ENCODE results near the gene FREY1. TPM values are rescaled to one million over a fixed set of nuclear protein-coding genes. Genes with fewer than 3 reads are reported as not detected.

Gene FREY1
- total and polyA plus RNA-seq, 2 of the 8 experiments (the other 6 are each of a cell fraction or from before 2014, with no cell fraction given) = 0.32 to 1.1 TPM

DNA sequence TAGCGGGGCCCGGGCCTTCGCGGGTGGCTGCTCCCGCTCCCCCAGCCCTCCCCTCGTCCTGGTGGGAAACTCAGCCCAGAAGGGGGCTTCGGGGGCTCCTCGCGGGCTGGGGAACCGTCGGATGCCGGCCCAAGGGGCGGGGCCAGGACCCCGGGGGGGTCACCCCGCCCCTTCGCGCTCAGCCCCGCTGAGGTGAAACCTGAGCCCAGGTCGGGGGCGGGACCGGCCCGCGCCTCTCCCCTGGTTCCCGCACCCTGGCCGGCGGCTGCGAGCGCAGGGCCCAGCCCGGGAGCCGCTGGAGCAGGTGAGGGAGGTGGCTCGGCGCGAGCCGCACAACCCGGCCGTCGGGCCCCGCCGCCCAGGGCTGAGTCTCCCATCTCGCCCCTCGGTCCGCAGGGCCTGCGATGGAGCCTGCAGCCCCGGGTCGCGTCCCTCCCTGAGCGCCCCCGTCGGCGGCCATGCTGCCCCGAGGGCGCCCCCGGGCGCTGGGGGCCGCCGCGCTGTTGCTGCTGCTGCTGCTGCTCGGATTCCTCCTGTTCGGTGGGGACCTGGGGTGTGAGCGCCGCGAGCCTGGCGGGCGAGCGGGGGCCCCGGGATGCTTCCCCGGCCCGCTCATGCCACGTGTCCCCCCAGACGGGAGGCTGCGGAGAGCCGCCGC, 15.5 kb upstream of the FREY1 start, which contains the start of gene LARGE2 (continued):
- TF ChIP-seq KDM4A (IDR thresholded peaks at IDR 0.05; ENCODE audit: low read depth, low read length, severe bottlenecking) = peak; percentile 59
- peak; percentile 49; the same call in 1 of the 2 replicates for TF ChIP-seq PHF8 (conservative IDR thresholded peaks at IDR 0.05; ENCODE audit: low read depth, low read length)
- TF ChIP-seq, protein P1, sequence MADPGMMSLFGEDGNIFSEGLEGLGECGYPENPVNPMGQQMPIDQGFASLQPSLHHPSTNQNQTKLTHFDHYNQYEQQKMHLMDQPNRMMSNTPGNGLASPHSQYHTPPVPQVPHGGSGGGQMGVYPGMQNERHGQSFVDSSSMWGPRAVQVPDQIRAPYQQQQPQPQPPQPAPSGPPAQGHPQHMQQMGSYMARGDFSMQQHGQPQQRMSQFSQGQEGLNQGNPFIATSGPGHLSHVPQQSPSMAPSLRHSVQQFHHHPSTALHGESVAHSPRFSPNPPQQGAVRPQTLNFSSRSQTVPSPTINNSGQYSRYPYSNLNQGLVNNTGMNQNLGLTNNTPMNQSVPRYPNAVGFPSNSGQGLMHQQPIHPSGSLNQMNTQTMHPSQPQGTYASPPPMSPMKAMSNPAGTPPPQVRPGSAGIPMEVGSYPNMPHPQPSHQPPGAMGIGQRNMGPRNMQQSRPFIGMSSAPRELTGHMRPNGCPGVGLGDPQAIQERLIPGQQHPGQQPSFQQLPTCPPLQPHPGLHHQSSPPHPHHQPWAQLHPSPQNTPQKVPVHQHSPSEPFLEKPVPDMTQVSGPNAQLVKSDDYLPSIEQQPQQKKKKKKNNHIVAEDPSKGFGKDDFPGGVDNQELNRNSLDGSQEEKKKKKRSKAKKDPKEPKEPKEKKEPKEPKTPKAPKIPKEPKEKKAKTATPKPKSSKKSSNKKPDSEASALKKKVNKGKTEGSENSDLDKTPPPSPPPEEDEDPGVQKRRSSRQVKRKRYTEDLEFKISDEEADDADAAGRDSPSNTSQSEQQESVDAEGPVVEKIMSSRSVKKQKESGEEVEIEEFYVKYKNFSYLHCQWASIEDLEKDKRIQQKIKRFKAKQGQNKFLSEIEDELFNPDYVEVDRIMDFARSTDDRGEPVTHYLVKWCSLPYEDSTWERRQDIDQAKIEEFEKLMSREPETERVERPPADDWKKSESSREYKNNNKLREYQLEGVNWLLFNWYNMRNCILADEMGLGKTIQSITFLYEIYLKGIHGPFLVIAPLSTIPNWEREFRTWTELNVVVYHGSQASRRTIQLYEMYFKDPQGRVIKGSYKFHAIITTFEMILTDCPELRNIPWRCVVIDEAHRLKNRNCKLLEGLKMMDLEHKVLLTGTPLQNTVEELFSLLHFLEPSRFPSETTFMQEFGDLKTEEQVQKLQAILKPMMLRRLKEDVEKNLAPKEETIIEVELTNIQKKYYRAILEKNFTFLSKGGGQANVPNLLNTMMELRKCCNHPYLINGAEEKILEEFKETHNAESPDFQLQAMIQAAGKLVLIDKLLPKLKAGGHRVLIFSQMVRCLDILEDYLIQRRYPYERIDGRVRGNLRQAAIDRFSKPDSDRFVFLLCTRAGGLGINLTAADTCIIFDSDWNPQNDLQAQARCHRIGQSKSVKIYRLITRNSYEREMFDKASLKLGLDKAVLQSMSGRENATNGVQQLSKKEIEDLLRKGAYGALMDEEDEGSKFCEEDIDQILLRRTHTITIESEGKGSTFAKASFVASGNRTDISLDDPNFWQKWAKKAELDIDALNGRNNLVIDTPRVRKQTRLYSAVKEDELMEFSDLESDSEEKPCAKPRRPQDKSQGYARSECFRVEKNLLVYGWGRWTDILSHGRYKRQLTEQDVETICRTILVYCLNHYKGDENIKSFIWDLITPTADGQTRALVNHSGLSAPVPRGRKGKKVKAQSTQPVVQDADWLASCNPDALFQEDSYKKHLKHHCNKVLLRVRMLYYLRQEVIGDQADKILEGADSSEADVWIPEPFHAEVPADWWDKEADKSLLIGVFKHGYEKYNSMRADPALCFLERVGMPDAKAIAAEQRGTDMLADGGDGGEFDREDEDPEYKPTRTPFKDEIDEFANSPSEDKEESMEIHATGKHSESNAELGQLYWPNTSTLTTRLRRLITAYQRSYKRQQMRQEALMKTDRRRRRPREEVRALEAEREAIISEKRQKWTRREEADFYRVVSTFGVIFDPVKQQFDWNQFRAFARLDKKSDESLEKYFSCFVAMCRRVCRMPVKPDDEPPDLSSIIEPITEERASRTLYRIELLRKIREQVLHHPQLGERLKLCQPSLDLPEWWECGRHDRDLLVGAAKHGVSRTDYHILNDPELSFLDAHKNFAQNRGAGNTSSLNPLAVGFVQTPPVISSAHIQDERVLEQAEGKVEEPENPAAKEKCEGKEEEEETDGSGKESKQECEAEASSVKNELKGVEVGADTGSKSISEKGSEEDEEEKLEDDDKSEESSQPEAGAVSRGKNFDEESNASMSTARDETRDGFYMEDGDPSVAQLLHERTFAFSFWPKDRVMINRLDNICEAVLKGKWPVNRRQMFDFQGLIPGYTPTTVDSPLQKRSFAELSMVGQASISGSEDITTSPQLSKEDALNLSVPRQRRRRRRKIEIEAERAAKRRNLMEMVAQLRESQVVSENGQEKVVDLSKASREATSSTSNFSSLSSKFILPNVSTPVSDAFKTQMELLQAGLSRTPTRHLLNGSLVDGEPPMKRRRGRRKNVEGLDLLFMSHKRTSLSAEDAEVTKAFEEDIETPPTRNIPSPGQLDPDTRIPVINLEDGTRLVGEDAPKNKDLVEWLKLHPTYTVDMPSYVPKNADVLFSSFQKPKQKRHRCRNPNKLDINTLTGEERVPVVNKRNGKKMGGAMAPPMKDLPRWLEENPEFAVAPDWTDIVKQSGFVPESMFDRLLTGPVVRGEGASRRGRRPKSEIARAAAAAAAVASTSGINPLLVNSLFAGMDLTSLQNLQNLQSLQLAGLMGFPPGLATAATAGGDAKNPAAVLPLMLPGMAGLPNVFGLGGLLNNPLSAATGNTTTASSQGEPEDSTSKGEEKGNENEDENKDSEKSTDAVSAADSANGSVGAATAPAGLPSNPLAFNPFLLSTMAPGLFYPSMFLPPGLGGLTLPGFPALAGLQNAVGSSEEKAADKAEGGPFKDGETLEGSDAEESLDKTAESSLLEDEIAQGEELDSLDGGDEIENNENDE (IDR thresholded peaks at IDR 0.05; ENCODE audit: insufficient replicate concordance, low read length) = no peak
- no peak for TF ChIP-seq KDM5A (IDR thresholded peaks at IDR 0.05; ENCODE audit: low read length)
- TF ChIP-seq SP1 (IDR thresholded peaks at IDR 0.05; ENCODE audit: low read depth, low read length) = no peak
- no peak for TF ChIP-seq SAP30 (IDR thresholded peaks at IDR 0.05; ENCODE audit: insufficient read depth, insufficient replicate concordance, low read length)
- TF ChIP-seq, protein P2, sequence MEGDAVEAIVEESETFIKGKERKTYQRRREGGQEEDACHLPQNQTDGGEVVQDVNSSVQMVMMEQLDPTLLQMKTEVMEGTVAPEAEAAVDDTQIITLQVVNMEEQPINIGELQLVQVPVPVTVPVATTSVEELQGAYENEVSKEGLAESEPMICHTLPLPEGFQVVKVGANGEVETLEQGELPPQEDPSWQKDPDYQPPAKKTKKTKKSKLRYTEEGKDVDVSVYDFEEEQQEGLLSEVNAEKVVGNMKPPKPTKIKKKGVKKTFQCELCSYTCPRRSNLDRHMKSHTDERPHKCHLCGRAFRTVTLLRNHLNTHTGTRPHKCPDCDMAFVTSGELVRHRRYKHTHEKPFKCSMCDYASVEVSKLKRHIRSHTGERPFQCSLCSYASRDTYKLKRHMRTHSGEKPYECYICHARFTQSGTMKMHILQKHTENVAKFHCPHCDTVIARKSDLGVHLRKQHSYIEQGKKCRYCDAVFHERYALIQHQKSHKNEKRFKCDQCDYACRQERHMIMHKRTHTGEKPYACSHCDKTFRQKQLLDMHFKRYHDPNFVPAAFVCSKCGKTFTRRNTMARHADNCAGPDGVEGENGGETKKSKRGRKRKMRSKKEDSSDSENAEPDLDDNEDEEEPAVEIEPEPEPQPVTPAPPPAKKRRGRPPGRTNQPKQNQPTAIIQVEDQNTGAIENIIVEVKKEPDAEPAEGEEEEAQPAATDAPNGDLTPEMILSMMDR (IDR thresholded peaks at IDR 0.05; ENCODE audit: control extremely low read depth in 1 of 3, insufficient read depth in 1 of 3, low read depth in 1 of 3, low read length in 3 of 3) = no peak
- TF ChIP-seq BACH1 (IDR thresholded peaks at IDR 0.05; ENCODE audit: low read length) = no peak
